ENCODE measurements around the gene FHAD1. TPM values are rescaled to one million over a fixed set of nuclear protein-coding genes. Genes with fewer than 3 reads are reported as not detected.

FHAD1 gene
- total RNA-seq, 3 donors from 2014 or later (not counting 1 experiment from before 2014, with no cell fraction given), result 0.72 to 1.9 (median 1.7) TPM

DNA sequence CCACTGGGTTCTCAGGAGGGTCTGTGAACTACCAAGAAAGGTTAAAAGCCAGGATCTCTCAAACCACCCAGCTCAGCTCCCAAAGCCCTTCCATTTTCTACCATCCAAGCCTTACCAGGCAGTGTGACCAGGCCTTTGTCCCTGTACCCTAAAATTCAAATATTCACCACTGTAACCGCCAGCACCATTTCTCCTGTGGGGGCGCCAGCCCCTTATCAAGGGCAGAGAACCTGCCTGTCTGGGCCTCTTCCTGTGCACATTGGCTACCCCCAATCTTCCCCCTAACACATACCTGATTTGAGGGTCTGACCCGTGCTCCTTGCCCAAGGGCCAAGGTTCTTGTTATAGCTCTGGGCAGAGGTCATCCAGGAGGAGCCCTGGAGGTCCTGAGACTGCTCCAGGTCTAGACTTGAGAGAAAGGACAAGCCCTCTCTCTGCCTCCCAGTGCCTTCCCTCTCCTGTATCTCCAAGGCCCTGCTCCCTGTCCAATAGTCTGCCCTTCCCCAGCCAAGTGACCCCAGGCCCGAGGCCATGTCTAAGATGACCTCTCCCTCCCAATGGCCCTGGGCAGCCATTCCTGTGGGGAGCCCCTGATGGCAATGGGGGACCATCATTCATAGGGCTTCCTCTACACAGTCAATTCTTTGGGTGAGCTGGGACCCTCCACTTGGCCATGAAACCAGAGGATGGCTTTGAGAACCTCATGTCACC lies 78.5 kb downstream of the FHAD1 start:
- peaks cover under 1% of the 10 kb centered on the region for H3K36me3 Mint-ChIP-seq
- WGBS (ENCODE audit: insufficient coverage), result 83% methylated on average over 4 of the region's 4 CpGs
- no peaks in the 10 kb centered on the region for H3K27me3 Mint-ChIP-seq (ENCODE audit: low read depth in 2 of 2)
- TF ChIP-seq, protein P1, sequence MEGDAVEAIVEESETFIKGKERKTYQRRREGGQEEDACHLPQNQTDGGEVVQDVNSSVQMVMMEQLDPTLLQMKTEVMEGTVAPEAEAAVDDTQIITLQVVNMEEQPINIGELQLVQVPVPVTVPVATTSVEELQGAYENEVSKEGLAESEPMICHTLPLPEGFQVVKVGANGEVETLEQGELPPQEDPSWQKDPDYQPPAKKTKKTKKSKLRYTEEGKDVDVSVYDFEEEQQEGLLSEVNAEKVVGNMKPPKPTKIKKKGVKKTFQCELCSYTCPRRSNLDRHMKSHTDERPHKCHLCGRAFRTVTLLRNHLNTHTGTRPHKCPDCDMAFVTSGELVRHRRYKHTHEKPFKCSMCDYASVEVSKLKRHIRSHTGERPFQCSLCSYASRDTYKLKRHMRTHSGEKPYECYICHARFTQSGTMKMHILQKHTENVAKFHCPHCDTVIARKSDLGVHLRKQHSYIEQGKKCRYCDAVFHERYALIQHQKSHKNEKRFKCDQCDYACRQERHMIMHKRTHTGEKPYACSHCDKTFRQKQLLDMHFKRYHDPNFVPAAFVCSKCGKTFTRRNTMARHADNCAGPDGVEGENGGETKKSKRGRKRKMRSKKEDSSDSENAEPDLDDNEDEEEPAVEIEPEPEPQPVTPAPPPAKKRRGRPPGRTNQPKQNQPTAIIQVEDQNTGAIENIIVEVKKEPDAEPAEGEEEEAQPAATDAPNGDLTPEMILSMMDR (IDR thresholded peaks at IDR 0.05), result no peak
- peak overlapping the region in 1 of 2 donors; percentile 5 for H3K27ac Mint-ChIP-seq
- ATAC-seq (no peak), DNase-seq (no peak)
- H3K4me1 Mint-ChIP-seq, result peaks cover 21 to 32% of the 10 kb centered on the region in 2 donors
- no peak overlapping the region for H3K4me3 Mint-ChIP-seq
- H3K9me3 ChIP-seq (ENCODE audit: control insufficient read depth, insufficient read depth, low read length), result no peaks in the 10 kb centered on the region
- peaks cover 20% of the 10 kb centered on the region for H3K4me1 ChIP-seq (ENCODE audit: control insufficient read depth, insufficient read depth, low read length)
- no peak overlapping the region for H3K27ac ChIP-seq (ENCODE audit: low read length)
- intact Hi-C loops (cut with micrococcal nuclease), result no loop called here
- no peak overlapping the region for H3K4me3 ChIP-seq (ENCODE audit: low read length)
- no peaks in the 10 kb centered on the region for H3K36me3 ChIP-seq (ENCODE audit: control insufficient read depth, insufficient read depth, low read length)
- H3K9me3 Mint-ChIP-seq, result peaks cover 0 to under 1% of the 10 kb centered on the region in 2 donors
- no peaks in the 10 kb centered on the region for H3K27me3 ChIP-seq (ENCODE audit: control insufficient read depth, insufficient read depth, low read length)

DNA sequence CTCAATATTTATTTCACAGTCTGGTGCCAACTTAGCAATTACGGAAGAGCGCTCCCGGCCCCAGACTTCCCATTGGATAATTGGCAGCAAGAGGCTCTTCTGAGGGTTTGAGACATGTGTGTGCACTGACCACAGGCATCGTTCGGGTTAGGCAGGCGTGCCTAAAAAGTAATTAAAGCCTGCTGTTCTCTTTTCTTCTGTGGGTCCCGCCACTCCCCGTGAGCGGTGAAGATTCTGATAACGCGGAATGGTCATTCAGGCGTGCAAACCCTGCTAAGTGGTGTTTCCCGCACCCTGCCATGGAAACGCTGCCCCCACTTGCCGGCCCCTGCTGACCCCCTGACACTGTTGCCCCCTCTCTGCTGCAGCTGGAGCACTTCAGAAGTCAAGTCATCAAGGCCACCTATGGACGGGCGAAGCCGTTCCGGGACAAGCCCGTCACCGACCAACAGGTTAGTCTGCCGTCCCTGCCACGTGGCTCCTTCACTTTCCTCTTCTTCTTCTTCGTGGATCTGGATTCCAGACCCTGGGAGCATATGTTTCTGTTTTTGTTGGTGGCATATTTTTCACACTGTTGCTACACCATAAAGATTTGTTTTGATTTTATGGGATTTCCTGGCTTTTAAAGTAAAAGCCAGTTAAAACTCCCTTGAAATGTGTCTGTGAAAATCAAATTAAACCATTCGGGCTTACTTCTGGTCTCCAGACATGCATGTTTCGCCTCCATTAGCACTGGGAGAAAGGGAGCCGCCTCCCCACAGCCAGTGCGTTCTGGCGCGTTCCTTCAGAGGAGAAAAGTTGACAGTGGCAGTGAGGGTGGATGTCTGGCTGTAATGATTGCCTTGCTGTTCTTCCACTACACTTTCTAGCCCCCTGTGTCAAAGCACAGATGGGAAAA lies 79.9 kb downstream of the FHAD1 start:
- no peak for ATAC-seq

DNA sequence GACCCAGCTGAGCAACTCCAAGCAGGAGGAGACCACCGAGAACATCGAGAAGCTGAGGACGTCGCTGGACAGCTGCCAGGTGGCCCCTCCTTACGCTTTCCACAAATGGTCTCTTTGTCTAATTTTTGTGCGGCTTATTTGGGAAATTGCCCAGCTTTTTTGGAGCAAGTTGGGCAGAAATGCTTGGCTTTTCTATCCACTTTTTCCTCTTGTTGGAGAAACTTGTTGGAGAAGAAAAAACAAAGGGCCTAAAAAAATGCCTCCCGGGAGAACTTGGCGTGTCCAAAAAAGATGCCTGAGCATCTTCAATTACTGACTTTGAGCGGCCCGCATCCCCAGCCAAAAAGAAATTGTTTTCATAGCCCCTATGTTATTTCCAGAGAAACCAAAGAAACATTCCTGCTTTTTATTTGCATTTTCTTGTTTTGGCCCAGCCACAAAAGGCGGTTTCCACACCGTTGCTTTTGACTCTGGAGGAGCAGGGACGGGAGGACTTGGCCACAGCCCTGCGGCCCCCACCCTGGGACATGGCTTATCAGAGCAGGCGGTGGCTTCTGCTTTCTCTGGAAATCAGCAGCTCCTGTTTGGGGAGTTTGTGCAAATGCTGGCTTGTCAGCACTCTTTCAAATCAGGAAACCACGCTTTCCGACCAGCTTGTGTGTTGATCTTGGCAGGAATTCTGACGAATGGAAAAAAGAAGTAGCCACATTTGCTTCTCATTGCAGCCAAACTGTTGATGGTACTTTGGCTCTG lies 81.5 kb downstream of the FHAD1 start:
- TF ChIP-seq, protein P1 (IDR thresholded peaks at IDR 0.05), result no peak

More for the DNA sequence above, 79.9 kb downstream of the FHAD1 start:
- Mint-ChIP-seq H3K4me3 (no peak overlapping the region), H3K4me1 (peaks cover 21 to 43% of the 10 kb centered on the region in 2 donors), H3K36me3 (no peaks in the 10 kb centered on the region), H3K9me3 (no peaks in the 10 kb centered on the region), H3K27ac (no peak overlapping the region), H3K27me3 (ENCODE audit: low read depth in 2 of 2) (no peaks in the 10 kb centered on the region)
- TF ChIP-seq, protein P1 (IDR thresholded peaks at IDR 0.05), result no peak
- 92% methylated on average over 27 of the region's 30 CpGs for WGBS (ENCODE audit: insufficient coverage)
- Histone ChIP-seq H3K9me3 (ENCODE audit: control insufficient read depth, insufficient read depth, low read length) (no peaks in the 10 kb centered on the region), H3K27me3 (ENCODE audit: control insufficient read depth, insufficient read depth, low read length) (no peaks in the 10 kb centered on the region), H3K27ac (ENCODE audit: low read length) (no peak overlapping the region), H3K36me3 (ENCODE audit: control insufficient read depth, insufficient read depth, low read length) (no peaks in the 10 kb centered on the region), H3K4me1 (ENCODE audit: control insufficient read depth, insufficient read depth, low read length) (peaks cover 20% of the 10 kb centered on the region), H3K4me3 (ENCODE audit: low read length) (no peak overlapping the region)
- intact Hi-C loops (cut with micrococcal nuclease), result no loop called here
- no peak for DNase-seq

More for the DNA sequence above, 81.5 kb downstream of the FHAD1 start:
- Mint-ChIP-seq H3K27me3 (ENCODE audit: low read depth in 2 of 2) (no peaks in the 10 kb centered on the region), H3K4me1 (peaks cover 16 to 36% of the 10 kb centered on the region in 2 donors), H3K9me3 (no peaks in the 10 kb centered on the region), H3K36me3 (no peaks in the 10 kb centered on the region), H3K4me3 (no peak overlapping the region), H3K27ac (no peak overlapping the region)
- Histone ChIP-seq H3K36me3 (ENCODE audit: control insufficient read depth, insufficient read depth, low read length) (no peaks in the 10 kb centered on the region), H3K9me3 (ENCODE audit: control insufficient read depth, insufficient read depth, low read length) (no peaks in the 10 kb centered on the region), H3K27me3 (ENCODE audit: control insufficient read depth, insufficient read depth, low read length) (no peaks in the 10 kb centered on the region), H3K4me1 (ENCODE audit: control insufficient read depth, insufficient read depth, low read length) (peaks cover 14% of the 10 kb centered on the region), H3K4me3 (ENCODE audit: low read length) (no peak overlapping the region), H3K27ac (ENCODE audit: low read length) (no peak overlapping the region)
- ATAC-seq, result no peak
- intact Hi-C loops (cut with micrococcal nuclease), result no loop called here
- 57% methylated on average over 18 of the region's 18 CpGs for WGBS (ENCODE audit: insufficient coverage)
- no peak for DNase-seq
